D721Med (cell line): Measurements from ENCODE around the gene MCRIP2.

Experiments used
- DNase-seq: peaks from one replicate; pipeline ENCODE4 v3.0.0; 2011; ENCODE audit warnings: low spot score; ENCODE audit not compliant: insufficient read length
- FAIRE-seq: peaks from 2 replicates; lab custom pipeline; 2011; peaks lifted over from hg19 to GRCh38; lab: Jason Lieb, UNC
- CTCF ChIP-seq: IDR thresholded peaks from 2 replicates; pipeline ENCODE4 v1.5.1; 2012; ENCODE audit warnings: mild to moderate bottlenecking, control low read depth; ENCODE audit not compliant: insufficient read depth; ENCODE audit errors: missing control alignments

MCRIP2 gene

GRCh38 chr16:624526-625070 is 17.0 kb upstream of the MCRIP2 start:
- TF ChIP-seq CTCF: no peak
- DNase-seq: no peak
- FAIRE-seq: no peak

- no peak for DNase-seq
- FAIRE-seq: no peak
- TF ChIP-seq CTCF: no peak
These were observed 16.3 kb upstream of the MCRIP2 start for GRCh38 chr16:625117-625976.

DNA sequence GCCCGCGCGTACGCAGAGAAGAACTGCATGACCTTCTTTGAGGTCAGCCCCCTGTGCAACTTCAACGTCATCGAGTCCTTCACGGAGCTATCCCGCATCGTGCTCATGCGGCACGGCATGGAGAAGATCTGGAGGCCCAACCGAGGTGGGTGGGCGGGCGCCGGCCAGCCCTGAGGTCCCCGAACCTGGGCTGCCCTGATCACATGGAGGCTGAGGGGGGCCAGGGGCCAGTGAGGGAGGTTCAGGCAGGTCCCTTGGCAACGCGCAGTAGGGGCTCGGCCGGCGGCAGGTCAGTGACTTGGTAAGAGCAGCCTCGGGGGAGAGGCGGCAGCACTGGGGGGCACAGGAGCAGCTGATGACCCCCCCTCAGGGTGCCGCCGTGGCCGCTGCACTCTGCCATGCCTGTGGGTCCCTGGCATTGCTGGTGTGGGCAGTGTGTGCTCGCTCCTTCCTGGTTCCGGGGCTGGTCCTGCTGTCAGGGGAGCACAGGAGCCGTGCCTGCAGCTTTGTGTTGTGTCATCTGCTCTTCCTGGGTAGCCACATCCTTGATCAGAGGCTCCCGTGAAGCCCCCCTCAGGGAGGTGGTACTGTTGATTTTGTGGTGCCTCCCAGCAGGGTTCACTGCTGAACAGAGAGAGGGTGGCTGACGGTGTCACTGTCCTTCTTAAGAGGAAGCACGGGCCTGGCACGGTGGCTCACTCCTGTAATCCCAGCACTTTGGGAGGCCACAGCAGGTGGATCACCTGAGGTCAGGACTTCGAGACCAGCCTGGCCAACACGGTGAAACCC is 15.5 kb upstream of the MCRIP2 start:
- DNase-seq (no peak), FAIRE-seq (no peak)
- TF ChIP-seq CTCF: no peak

DNA sequence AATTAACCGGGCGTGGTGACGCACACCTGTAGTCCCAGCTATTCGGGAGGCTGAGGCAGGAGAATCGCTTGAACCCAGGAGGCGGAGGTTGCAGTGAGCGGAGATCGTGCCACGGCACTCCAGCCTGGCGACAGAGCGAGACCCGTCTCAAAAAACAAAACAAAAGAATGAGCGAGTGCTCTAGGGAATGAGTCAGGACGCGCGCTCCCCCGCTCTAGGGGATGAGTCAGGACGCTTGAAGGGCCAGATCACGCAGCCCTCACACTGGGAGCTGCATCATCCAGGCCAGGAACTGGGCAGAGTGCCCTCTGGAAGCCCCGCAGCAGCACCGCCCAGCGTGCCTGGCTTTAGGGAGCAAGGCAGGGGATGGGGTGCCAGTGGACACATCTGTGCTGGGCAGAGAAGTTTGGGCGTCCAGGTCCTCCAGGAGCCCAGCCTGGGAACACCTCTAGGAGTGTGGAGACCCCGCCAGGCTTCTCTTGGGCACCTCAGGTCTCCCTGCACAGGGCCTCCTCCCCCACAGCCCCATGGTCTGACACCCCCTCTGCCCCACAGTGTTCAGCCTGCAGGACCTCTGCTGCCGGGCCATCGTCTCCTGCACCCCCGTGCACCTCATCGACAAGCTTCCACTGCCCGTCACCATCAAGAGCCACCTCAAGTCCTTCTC is 14.7 kb upstream of the MCRIP2 start:
- TF ChIP-seq CTCF: no peak
- no peak for DNase-seq
- FAIRE-seq: no peak

DNA sequence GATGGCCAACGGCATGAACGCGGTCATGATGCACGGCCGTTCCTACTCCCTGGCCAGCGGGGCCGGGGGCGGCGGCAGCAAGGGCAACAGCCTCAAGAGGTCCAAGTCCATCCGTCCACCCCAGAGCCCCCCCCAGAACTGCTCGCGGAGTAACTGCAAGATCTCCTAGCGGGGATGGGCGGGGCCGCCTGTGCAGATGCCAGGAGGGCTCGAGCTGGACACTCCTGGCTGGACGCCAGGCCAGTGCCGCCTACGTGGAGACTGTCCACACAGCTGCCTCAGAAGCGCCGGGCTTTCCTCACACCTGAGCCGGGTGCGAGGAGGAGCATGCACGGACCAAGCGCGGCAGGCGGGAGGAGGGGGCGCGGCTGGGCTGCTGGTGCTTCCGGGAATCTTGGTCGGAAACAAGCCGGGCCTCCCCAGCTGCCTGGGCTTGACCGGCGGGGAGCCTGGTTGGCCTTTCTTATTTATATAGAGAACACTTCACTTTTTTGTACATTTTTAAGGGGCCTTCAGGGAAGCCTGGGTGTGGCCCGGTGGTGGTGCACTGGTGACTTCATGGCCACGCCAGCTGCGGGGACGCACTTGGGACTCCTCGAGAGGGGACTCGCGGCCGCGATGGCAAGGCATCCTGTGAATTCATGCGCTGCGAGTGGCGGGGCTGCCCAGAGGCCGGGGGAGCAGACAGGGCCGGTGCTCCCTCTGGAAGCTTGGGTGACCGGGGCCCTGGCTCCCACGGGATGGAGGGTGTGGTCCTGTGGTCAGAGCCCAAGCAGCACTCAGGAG is 14.0 kb upstream of the MCRIP2 start:
- no peak for DNase-seq
- no peak for FAIRE-seq
- no peak for TF ChIP-seq CTCF

DNA sequence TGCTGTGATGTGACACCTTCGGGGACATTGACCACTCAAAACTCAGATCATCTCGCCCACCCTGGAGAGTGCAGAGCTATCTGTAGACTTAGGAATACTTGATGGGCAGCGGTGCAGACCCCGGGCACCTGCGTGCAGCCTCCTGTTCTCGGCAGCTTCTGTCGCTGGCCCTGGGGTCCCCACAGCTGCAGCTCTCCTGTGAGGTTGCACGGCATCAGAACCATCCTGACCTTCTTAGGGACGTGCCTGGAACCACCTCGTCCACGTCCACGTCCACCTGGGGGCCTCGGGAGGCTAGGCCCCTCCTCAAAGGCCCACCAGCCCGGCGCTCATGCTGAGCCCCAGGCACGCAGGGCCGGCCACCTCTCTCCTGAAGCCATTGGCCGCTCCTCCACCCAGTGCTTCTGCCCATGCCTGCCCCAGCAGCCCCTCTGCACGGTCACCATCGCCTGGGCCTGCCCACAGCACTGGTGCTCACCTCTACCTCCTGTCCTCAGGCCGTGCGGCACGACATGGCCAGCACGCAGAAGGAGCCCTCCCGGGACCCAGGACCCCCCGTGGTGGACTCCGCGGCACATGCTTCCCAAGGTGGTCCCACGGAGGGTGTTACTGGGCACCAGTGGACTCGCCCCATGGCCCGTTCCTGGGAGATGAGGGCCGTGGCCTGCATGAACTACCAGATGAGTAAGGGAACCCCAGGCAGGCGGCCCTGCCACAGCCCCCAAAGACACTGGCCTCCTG is 13.1 kb upstream of the MCRIP2 start:
- DNase-seq (no peak), FAIRE-seq (no peak)
- TF ChIP-seq CTCF: no peak
